Measurements from ENCODE around the gene PIGR.
"Not testable (repeated sequence)": the region's sequence is repeated elsewhere in the genome, so short reads cannot be mapped to it uniquely, and the experiment has no call there.

Gene PIGR

DNA sequence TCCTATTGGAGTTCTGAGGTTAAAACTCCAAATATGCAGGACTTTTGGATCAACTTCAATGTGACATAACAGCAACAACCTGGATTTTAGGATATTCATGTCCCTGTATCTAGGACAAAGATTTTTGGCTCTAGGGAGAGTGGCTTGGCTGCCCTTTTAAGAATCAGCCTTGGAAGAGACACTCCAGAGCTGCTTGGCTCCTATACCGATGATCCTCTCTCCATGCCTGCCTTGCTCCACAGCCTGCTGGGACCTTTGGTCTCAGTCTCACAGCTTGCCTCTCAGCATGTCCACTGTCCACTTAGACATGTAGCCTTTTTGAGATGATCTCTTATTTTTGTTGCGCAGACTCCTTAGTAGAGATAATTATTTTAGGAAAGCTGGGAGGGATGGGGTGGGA, 20.0 kb downstream of the PIGR start:
- Mint-ChIP-seq H3K27me3 (no peaks in the 10 kb centered on the region), H3K4me1 (peaks cover 40% of the 10 kb centered on the region), H3K36me3 (no peaks in the 10 kb centered on the region), H3K27ac (no peak overlapping the region), H3K4me3 (no peak overlapping the region), H3K9me3 (no peaks in the 10 kb centered on the region)

DNA sequence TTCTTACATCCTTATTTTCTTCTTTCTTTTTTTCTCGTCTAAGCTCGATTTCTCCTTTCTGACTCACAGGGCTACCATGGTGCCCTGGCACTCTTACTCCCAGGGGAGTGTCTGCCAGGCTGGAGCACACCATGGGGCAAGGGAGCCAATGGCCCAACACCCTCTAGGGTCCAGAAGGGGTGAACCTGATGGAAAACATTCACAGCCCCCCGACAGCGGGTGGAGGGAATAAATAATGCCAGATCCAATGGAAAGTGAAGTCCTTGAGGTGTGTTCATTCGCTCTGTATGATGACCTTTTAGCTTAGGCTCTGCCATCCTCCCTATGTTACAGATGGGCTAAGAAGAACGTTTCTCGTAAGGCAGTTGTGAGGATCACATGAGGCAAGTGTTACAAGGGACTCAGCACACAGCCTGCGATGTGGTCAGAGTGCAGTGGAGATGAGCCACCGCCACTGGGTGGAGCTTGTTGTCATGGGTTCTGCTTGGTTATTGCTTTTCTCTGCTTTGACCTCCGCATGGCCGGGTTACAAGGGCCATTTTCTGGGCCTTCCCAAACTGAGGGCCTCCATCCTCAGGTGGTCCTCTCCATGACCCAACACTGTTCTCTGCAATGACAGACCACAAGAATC, 21.0 kb downstream of the PIGR start:
- H3K9me3 Mint-ChIP-seq, result no peaks in the 10 kb centered on the region
- peaks cover 38% of the 10 kb centered on the region for H3K4me1 Mint-ChIP-seq
- no peak overlapping the region for H3K4me3 Mint-ChIP-seq
- H3K27ac Mint-ChIP-seq, result no peak overlapping the region
- H3K27me3 Mint-ChIP-seq, result no peaks in the 10 kb centered on the region
- H3K36me3 Mint-ChIP-seq, result no peaks in the 10 kb centered on the region

DNA sequence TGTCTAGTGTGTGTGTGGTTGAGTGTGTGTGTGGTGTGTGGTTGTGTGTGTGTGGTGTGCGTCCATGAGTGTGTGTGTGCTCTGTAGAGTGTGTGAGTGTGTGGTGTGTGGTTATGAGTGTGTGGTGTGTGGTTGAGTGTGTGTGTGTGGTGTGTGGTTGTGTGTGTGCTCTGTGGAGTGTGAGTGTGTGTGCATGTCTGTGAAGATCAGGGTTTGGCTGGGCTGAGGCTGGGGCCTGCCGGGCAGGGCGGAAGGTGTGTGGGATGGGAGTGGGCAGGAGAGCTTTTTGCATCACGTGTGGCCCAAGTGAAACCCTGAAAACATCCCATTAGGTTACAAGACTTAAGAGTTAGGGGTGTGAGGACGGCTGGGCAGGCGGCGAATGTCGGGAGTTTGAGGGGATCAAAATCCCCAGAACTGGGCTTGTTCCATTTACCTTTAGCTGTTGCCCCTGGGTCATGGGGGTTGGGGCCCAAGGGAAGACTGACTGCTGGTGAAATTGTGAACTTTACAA, 21.6 kb downstream of the PIGR start:
- Mint-ChIP-seq H3K4me1 (peaks cover 36% of the 10 kb centered on the region), H3K27ac (no peak overlapping the region), H3K27me3 (no peaks in the 10 kb centered on the region), H3K4me3 (no peak overlapping the region), H3K9me3 (no peaks in the 10 kb centered on the region), H3K36me3 (no peaks in the 10 kb centered on the region)

DNA sequence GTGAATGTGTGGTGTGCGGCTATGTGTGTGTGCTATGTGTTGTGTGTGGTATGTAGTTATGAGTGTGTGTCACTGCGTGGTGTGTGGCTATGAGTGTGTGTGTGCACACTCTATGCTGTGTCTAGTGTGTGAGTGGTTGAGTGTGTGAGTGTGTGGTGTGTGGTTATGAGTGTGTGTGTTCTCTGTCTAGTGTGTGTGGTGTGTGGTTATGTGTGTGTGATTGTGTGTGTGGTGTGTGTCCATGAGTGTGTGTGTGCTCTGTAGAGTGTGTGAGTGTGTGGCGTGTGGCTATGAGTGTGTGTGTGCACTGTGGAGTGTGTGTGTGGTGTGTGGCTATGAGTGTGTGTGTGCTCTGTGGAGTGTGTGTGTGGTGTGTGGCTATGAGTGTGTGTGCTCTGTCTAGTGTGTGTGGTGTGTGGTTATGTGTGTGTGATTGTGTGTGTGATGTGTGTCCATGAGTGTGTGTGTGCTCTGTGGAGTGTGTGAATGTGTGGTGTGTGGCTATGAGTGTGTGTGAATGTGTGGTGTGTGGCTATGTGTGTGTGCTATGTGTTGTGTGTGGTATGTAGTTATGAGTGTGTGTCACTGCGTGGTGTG, 22.2 kb downstream of the PIGR start:
- not testable (repeated sequence) for H3K4me3 Mint-ChIP-seq, H3K36me3 Mint-ChIP-seq, H3K9me3 Mint-ChIP-seq, H3K27ac Mint-ChIP-seq, H3K27me3 Mint-ChIP-seq
- H3K4me1 Mint-ChIP-seq, result peaks cover 34% of the 10 kb centered on the region

DNA sequence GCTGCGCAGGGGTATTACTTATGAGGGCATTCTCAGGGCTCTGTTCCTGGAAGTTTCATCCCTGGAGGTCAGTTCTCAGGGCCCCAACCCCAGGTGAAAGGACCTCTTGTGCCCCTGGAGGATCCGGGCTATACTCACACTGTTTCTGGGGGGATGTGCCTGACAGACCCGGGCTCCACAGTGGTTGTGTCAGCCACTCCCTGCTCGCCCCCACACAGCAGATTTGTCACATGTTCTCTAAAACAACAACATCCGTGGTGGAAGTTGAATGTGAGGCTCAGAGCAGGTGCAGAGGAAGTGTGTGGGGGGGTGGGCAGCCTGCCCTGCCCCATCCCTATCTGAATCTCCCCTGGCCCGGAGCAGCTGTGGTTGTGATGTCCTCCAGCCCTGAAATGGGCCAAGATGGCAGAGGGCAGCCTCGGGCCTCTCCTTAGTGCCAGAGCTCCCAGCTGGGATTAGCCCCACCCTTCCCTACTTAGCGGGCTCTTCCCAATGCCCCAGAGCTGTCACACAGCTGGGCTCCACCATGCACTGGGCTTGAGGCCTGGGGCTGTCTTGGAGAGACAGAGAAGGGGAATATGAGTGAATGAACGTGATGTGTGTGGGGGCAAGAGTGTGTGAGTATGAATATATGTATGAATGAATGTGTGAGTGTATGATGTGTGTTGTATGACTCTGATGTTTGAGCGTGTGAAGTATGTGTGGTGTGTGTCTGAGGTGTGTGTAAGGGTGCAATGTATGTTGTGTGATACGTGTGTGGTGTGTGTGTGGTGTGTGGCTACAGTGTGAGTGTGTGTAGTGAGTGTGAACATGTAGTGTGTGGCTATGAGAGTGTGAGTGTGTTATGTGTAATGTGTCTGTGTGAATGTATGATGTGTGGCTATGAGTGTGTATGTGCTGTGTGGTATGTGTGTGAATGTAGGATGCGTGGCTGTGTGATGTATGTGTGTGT, 23.0 kb downstream of the PIGR start:
- H3K4me3 Mint-ChIP-seq, result no peak overlapping the region
- H3K4me1 Mint-ChIP-seq, result peaks cover 36% of the 10 kb centered on the region
- H3K36me3 Mint-ChIP-seq, result no peaks in the 10 kb centered on the region
- no peaks in the 10 kb centered on the region for H3K9me3 Mint-ChIP-seq
- no peak overlapping the region for H3K27ac Mint-ChIP-seq
- H3K27me3 Mint-ChIP-seq, result no peaks in the 10 kb centered on the region

DNA sequence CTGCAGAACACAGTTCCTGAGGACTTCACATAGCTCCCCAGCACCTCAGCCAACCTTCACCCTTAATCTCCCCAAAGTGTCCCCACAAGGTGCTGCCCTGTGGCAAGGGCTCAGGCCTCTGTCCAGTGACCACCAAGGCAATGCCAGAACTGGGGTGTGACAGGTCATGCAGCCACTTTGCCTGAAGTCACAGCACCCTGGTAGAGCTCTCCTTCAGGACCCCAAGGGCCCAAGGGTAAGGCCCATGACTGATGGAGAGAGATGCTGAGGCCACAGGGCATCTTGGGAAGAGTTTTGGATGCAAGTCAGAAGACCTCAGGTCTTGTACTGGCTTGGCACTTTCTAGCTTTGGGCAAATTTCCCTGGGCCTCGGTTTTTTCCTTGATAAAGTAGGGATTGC, 23.7 kb downstream of the PIGR start:
- Mint-ChIP-seq H3K27ac (no peak overlapping the region), H3K36me3 (peaks cover 3% of the 10 kb centered on the region), H3K4me1 (peaks cover 37% of the 10 kb centered on the region), H3K4me3 (no peak overlapping the region), H3K27me3 (no peaks in the 10 kb centered on the region), H3K9me3 (no peaks in the 10 kb centered on the region)

DNA sequence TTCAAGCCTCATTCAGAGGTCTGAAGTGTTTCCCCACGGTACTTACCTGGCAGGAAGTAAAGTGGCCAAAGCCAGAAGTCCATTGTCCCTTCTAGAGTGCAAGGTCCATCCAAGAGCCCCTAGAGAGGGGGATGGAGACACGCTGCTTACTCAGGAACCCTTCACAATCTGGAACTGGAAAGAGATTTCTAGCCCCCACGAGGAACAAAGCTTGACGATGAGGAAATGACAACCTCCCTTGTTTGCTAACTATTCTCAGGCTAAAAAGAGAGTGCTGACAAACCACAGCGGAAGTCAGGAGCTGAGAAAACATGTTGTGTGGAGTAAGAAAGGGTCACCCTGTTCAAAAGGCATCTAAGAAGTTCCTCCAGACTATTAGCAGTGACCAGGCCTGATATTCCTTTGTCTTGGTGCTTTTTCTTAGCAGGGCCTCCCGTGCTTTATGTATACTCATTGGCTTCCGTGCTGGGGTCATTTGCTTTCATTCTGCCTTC, 24.4 kb downstream of the PIGR start, which contains the start of gene FCMR:
TSS of gene FCMR (minus strand) at position 170 of the 494 bp plus-strand sequence. CDS start at position 83, 87 bp downstream.
- Mint-ChIP-seq H3K4me3 (no peak within 1 kb of the TSS), H3K4me1 (peaks cover 39% of the 10 kb centered on the region), H3K36me3 (peaks cover 4% of the 10 kb centered on the region), H3K9me3 (no peaks in the 10 kb centered on the region), H3K27me3 (no peaks in the 10 kb centered on the region), H3K27ac (no peak within 1 kb of the TSS)

DNA sequence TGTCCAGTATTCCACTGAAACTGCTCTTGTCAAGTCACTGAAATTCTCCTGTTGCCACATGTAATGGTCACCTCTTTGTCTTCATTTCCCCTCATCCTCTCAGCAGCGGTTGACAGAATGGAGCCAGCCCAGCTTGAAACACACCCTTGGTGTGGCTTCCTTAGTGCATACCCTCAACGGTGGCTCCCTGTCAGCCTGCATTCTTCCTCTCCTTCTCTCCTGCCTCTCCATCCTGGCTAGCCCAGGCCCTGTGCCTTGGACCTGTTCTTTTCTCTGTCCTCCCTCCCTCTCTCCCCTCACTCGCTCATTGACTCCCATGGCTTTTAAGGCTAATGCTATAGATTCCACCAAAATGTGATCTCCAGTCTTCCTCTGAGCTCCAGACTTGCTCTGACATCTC, 28.2 kb downstream of the PIGR start:
- Mint-ChIP-seq H3K4me1 (peaks cover 72% of the 10 kb centered on the region), H3K36me3 (peaks cover 10% of the 10 kb centered on the region), H3K27ac (peak overlapping the region; percentile 96), H3K27me3 (no peaks in the 10 kb centered on the region), H3K9me3 (no peaks in the 10 kb centered on the region), H3K4me3 (no peak overlapping the region)

DNA sequence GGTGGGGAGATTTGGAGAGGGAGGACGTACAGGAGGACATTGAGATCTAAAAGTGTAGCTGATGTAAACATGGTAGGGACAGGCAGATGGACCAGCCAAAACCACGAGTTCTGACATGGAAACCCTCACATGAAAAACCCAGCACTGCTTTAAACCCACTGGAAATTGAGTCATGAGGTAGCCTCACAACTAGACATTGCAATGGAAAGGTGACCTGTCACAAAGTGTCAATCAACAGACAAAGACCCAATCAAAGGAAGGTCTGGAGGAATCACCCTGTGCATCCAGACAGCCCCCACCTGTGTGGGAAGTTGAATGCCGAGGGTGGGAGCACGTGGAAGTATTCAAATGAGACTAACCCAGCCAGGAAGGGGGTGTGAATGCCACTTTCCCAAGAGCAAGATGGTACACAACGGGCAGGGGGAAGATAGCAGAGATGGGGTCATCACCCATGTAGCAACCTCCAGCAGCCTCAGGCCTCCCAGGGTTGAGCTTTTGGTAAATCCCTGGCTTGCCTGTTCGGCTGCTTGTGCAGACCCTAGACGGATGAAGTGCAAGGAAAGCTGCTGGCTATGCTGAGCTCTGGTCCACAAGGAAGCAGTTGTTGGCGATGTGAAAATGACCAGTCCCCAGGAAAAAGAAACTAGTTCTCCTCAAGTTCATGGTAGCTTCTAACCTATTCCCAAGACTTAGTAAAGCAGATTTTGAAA, 30.1 kb downstream of the PIGR start:
- Mint-ChIP-seq H3K27me3 (no peaks in the 10 kb centered on the region), H3K27ac (peak overlapping the region; percentile 96), H3K4me3 (no peak overlapping the region), H3K9me3 (no peaks in the 10 kb centered on the region), H3K36me3 (peaks cover 12% of the 10 kb centered on the region), H3K4me1 (peaks cover 87% of the 10 kb centered on the region)

DNA sequence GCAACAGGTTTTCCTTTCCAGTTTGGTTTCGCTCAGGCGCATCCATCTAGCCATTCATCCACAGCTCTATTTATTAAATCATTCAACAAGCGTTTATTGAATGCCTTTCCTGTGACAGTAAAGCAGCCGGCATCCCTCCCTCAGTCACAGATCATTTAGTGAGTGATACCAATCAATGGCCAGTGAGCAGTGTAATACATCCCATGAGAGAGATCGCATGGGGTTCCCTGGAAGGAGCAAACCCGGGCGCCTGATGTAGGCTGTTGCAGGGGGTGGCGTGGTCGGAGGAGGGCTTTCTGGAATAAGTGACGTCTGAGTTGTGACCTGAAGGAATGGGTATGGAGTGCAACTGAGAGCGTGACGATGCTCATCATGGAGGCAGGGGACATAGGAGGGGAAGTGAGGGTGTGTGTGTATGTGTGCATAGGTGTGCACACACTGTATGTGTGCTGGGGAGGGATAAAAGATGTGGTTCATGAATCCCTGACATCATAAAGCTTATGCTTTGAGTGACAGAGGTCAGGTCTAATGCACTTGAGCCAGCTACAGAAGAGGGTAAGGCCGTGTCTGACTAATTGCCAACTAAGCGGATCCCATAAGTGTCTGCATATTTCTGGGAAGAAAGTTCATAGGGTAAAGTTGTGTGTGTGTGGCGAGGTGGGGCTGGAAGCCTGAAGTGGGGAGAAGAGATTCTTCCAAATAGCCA, 31.1 kb downstream of the PIGR start:
- peaks cover 12% of the 10 kb centered on the region for H3K36me3 Mint-ChIP-seq

DNA sequence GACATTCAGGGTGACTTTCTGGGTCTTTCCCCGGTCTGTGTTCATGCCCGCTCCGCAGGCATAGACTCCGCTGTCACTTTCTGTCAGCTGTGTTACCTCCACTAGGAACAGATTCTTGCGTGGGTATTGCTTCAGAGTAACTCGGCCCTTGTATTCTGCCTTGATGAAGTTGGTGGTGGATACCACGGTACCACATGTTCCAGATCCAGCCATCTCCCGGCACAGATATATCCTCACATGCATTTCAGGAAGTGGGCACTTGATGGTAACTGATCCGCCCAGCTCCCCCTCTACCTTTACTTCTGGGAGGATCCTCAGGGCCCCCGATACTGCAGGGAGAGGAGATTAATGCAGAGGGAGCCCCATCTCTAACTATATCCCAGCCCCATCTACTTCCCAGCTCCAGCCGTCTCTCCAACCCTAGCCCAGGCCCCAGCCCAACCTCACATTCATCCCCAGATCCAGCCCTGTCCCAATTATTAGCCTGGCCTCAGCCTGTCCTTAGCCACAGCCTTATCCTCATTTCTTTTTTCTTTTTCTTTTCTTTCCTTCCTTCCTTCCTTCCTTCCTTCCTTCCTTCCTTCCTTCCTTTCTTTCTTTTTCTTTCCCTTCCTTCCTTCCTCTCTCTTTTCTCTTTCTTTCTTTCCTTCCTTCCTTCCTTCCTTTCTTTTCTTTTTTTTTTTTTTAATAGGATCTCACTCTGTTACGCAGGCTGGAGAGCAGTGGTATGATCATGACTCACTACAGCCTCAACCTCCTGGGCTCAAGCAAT, 32.3 kb downstream of the PIGR start:
- peaks cover 12% of the 10 kb centered on the region for H3K36me3 Mint-ChIP-seq
- peak overlapping the region; percentile 96 for H3K27ac Mint-ChIP-seq
- peaks cover 87% of the 10 kb centered on the region for H3K4me1 Mint-ChIP-seq
- no peaks in the 10 kb centered on the region for H3K27me3 Mint-ChIP-seq
- H3K4me3 Mint-ChIP-seq, result peak overlapping the region; percentile 60
- H3K9me3 Mint-ChIP-seq, result no peaks in the 10 kb centered on the region

More for the DNA sequence above, 31.1 kb downstream of the PIGR start:
- H3K4me3 Mint-ChIP-seq, result no peak overlapping the region
- H3K27me3 Mint-ChIP-seq, result no peaks in the 10 kb centered on the region
- H3K4me1 Mint-ChIP-seq, result peaks cover 87% of the 10 kb centered on the region
- H3K27ac Mint-ChIP-seq, result peak overlapping the region; percentile 96
- H3K9me3 Mint-ChIP-seq, result no peaks in the 10 kb centered on the region

DNA sequence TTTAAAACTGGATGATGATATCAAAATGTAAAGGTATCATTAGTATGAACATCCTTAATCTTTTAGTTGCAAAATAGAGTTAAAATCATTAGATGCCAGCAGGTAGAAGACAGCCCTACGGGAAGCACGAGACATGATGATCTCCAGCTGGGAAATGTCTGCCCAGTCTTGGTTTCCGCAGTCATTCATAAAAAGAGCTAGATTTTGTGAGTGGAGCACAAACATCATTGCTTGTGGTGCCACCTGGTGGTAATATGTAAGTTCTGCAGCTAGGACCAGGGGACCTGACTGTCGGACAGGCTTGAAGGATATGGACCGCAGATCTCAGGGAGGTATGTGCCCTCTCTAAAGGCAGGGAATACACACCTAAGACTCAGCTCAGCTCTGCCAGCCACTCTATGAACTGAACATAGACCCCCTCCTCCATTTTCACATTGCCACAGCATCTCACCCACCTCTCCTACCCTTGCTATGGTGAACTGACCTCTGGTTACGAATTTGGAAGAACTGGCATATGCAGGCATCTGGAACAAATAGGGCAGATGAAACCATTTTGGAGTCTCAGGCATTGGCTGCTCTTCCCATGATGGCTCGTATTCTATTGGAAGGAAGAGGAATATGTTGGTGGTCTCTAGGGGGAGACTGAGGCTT, 33.7 kb downstream of the PIGR start:
- Mint-ChIP-seq H3K27me3 (no peaks in the 10 kb centered on the region), H3K4me3 (peak overlapping the region; percentile 11), H3K9me3 (no peaks in the 10 kb centered on the region), H3K36me3 (peaks cover 15% of the 10 kb centered on the region), H3K27ac (peak overlapping the region; percentile 91), H3K4me1 (peaks cover 91% of the 10 kb centered on the region)

DNA sequence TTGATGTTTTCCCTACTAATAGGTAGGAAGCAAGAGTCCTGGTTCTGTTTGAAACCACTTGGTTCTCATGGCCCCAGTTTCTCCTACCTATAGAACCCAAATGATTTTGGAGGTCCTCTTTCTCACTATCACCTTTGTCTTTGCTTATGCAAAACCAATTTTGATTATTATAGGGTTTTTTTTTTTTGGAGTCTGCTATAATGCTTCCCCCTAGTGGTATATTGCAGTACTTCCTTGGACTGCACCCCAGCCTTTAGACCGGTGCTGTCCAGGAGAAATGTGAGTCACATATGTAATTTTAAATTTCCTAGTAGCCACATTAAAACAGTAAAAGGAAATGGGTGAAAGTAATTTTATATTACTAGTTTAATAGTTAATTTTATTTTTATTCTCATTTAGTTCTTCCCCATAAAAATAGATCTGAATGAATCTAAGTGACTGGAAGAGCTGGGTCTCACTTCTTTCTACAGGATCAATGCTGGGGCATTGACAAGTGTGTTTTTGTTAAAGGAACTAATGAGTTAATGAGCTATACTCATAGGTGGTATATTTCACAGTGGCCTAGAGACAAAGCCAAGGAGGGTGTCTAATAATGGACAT, 35.1 kb downstream of the PIGR start:
- Mint-ChIP-seq H3K27ac (peak overlapping the region; percentile 49), H3K36me3 (peaks cover 12% of the 10 kb centered on the region), H3K27me3 (no peaks in the 10 kb centered on the region), H3K4me1 (peaks cover 91% of the 10 kb centered on the region), H3K4me3 (no peak overlapping the region), H3K9me3 (no peaks in the 10 kb centered on the region)
